Suprapubic skin (tissue), 2 donors: ENCODE results near the gene PNPLA1.

ENCODE experiments used
- EP300 ChIP-seq: sonication (generic); formaldehyde crosslinking; IDR thresholded peaks from one replicate; pipeline ENCODE4 v1.6.1; 2017; ENCODE audit warnings: antibody characterized with exemption
- POLR2A ChIP-seq, 2 donors: fragments of 450-650 bp; IDR thresholded peaks; one replicate each; pipeline ENCODE4 v1.6.1; 2017; ENCODE audit warnings: antibody characterized with exemption in 2 of 2, mild to moderate bottlenecking in 2 of 2, moderate library complexity in 2 of 2

DNA sequence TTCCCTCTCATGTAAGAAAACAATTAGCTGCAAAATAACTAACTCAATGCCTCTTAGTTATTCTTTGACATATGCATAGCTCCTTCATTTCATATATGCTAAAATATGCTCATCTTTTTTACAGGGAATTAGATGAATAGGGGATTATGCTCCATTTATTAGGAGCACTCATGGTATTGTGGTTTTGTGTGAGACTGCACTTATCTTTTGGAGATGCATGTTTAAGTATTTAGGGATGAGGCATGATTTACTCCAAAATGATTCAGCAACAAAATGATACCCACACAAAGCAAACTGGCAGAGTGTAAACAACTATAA lies 58.0 kb downstream of the PNPLA1 start:
- no peak for TF ChIP-seq POLR2A (IDR thresholded peaks at IDR 0.05)
- no peak for TF ChIP-seq EP300
